HCT116 (cell line): ENCODE results near the gene KCNJ8. TPM values are rescaled to one million over a fixed set of nuclear protein-coding genes. Genes with fewer than 3 reads are reported as not detected.

Source experiments
- ATAC-seq: fragments of 200-7000 bp; cut with Tn5 transposase; 2 replicates; pipeline ENCODE4 v1.9.1; 2020; ENCODE audit warnings: mild to moderate bottlenecking, moderate library complexity
- Bru-seq: library from RNA; stranded (reverse); fragments of 400-500 nt; gene quantifications from one replicate; lab custom pipeline; 2021; lab: Mats Ljungman, UMichigan
- BruChase-seq, 2 experiments: library from RNA; stranded (reverse); fragments of 400-500 nt; gene quantifications; one replicate each; lab custom pipeline; 2021; lab: Mats Ljungman, UMichigan
- BruUV-seq: library from RNA; stranded (reverse); fragments of 400-500 nt; replicated peaks from 2 replicates; lab custom pipeline; 2021; lab: Mats Ljungman, UMichigan
- CTCF ChIA-PET: fragments of 300-600 bp; sonication (Branson Sonifier 250); formaldehyde crosslinking; loops from one replicate; lab custom pipeline; 2021; ENCODE audit warnings: antibody characterized with exemption; lab: Charles Lee
- POLR2A ChIA-PET: fragments of 300-600, 350-600 bp; sonication (Branson Sonifier 250); formaldehyde crosslinking; loops from one replicate; lab custom pipeline; 2021; ENCODE audit warnings: antibody characterized with exemption; lab: Charles Lee
- RAD21 ChIA-PET, 2 experiments: fragments of 300-600 bp; sonication (Branson Sonifier 250); formaldehyde crosslinking; loops; one replicate each; lab custom pipeline; 2023; ENCODE audit warnings: low total read pairs in 2 of 2; ENCODE audit not compliant: uncharacterized antibody in 2 of 2, unreplicated experiment in 2 of 2, low non-redundant PET in 1 of 2; lab: Charles Lee
- DNase-seq: peaks from one replicate; pipeline ENCODE4 v3.0.0-alpha.2; 2010; ENCODE audit warnings: low read depth, low spot score
- H2AFZ ChIP-seq: fragments of 200-600 bp; shearing (Covaris generic), sonication (generic); 2 replicates; pipeline ENCODE4 v1.6.1; 2017; ENCODE audit warnings: low read depth, mixed run types, mixed read lengths, antibody characterized with exemption, low read length; ENCODE audit not compliant: poor library complexity, severe bottlenecking
- H3K27ac ChIP-seq: 2 replicates; pipeline ENCODE4 v1.5.1; 2012; ENCODE audit warnings: low read depth, low read length
- H3K27me3 ChIP-seq: fragments of 200-600 bp; sonication (generic); 2 replicates; pipeline ENCODE4 v1.6.1; 2016; ENCODE audit warnings: mixed run types, low read length, mixed read lengths; ENCODE audit not compliant: insufficient read depth
- H3K36me3 ChIP-seq, 2 experiments: fragments of 200-500 bp in 1 of 2; fragments of 200-600 bp in 1 of 2; sonication (Bioruptor generic) in 1 of 2; sonication (generic) in 1 of 2; 2 replicates each; pipeline versions ENCODE4 v1.5.1 to v1.6.1; 2014 to 2016; ENCODE audit warnings: low read length in 2 of 2, inconsistent platforms in 1 of 2, mixed read lengths in 1 of 2, mixed run types in 1 of 2; ENCODE audit not compliant: insufficient read depth in 2 of 2, control insufficient read depth in 1 of 2
- H3K4me1 ChIP-seq, 2 experiments: fragments of 200-600 bp in 1 of 2; sonication (generic) in 1 of 2; 2 replicates each; pipeline versions ENCODE4 v1.5.1 to v1.6.1; 2012 to 2017; ENCODE audit warnings: low read length in 2 of 2, inconsistent platforms in 1 of 2, mild to moderate bottlenecking in 1 of 2, mixed read lengths in 1 of 2, mixed run types in 1 of 2, moderate library complexity in 1 of 2; ENCODE audit not compliant: insufficient read depth in 2 of 2, control insufficient read depth in 1 of 2
- H3K4me2 ChIP-seq: fragments of 200-600 bp; sonication (generic); 2 replicates; pipeline ENCODE4 v1.6.1; 2017; ENCODE audit warnings: mixed run types, low read length, mixed read lengths
- H3K4me3 ChIP-seq, 2 experiments: fragments of 200-600 bp in 1 of 2; sonication (generic) in 1 of 2; replicated peaks in 1 of 2; 2 replicates each; pipeline ENCODE4 v1.5.1; 2011 to 2016; ENCODE audit warnings: low read length in 2 of 2, control low read depth in 1 of 2, low read depth in 1 of 2, mild to moderate bottlenecking in 1 of 2, mixed read lengths in 1 of 2, mixed run types in 1 of 2
- H3K79me2 ChIP-seq: fragments of 200-600 bp; sonication (generic); 2 replicates; pipeline ENCODE4 v1.6.1; 2017; ENCODE audit warnings: mild to moderate bottlenecking, mixed run types, low read length, moderate library complexity, mixed read lengths; ENCODE audit not compliant: insufficient read depth
- H3K9ac ChIP-seq: fragments of 200-600 bp; sonication (generic); 2 replicates; pipeline ENCODE4 v1.6.1; 2016; ENCODE audit warnings: low read length, mixed read lengths
- H3K9me2 ChIP-seq: fragments of 200-600 bp; sonication (generic), shearing (Covaris generic); 2 replicates; pipeline ENCODE4 v1.6.1; 2017; ENCODE audit warnings: mixed run types, mild to moderate bottlenecking, moderate library complexity; ENCODE audit not compliant: insufficient read depth
- H3K9me3 ChIP-seq, 2 experiments: fragments of 200-500 bp in 1 of 2; fragments of 200-600 bp in 1 of 2; sonication (Bioruptor generic) in 1 of 2; sonication (generic) in 1 of 2; 2 replicates each; pipeline ENCODE4 v1.6.1; 2014 to 2017; ENCODE audit warnings: low read length in 2 of 2, mixed read lengths in 2 of 2, inconsistent platforms in 1 of 2, low read depth in 1 of 2, mild to moderate bottlenecking in 1 of 2, mixed run types in 1 of 2, moderate library complexity in 1 of 2; ENCODE audit not compliant: control insufficient read depth in 1 of 2, insufficient read depth in 1 of 2
- H4K20me1 ChIP-seq: fragments of 200-600 bp; sonication (generic), shearing (Covaris generic); 2 replicates; pipeline ENCODE4 v1.6.1; 2017; ENCODE audit warnings: mixed run types, mild to moderate bottlenecking, moderate library complexity; ENCODE audit not compliant: insufficient read depth
- CBX3 ChIP-seq: IDR thresholded peaks from 2 replicates; pipeline ENCODE4 v1.6.1; 2012; ENCODE audit warnings: low read depth
- CEBPB ChIP-seq: IDR thresholded peaks from 2 replicates; pipeline ENCODE4 v1.6.1; 2012; ENCODE audit warnings: low read depth
- ELF1 ChIP-seq: IDR thresholded peaks from 2 replicates; pipeline ENCODE4 v1.6.1; 2012; ENCODE audit warnings: low read depth, borderline replicate concordance
- EZH2 ChIP-seq: fragments of 200-600 bp; sonication (generic); IDR thresholded peaks from 2 replicates; pipeline ENCODE4 v1.6.1; 2017; ENCODE audit warnings: antibody characterized with exemption, mixed run types
- JUND ChIP-seq: IDR thresholded peaks from 2 replicates; pipeline ENCODE4 v1.6.1; 2012
- POLR2A ChIP-seq: IDR thresholded peaks from 2 replicates; pipeline ENCODE4 v1.7.0; 2011; ENCODE audit warnings: borderline replicate concordance; ENCODE audit not compliant: insufficient read depth, insufficient read length; ENCODE audit errors: extremely low read depth
- POLR2AphosphoS5 ChIP-seq: IDR thresholded peaks from 2 replicates; pipeline ENCODE4 v1.6.1; 2011; ENCODE audit warnings: mild to moderate bottlenecking, low read depth, low read length, moderate library complexity
- RAD21 ChIP-seq: IDR thresholded peaks from 2 replicates; pipeline ENCODE4 v1.6.1; 2012; ENCODE audit warnings: low read depth, mild to moderate bottlenecking
- SIN3A ChIP-seq: IDR thresholded peaks from 2 replicates; pipeline ENCODE4 v1.6.1; 2012; ENCODE audit warnings: low read depth
- TCF7L2 ChIP-seq: IDR thresholded peaks from 2 replicates; pipeline ENCODE4 v1.7.0; 2011; ENCODE audit warnings: borderline replicate concordance, inconsistent platforms; ENCODE audit not compliant: insufficient read depth, insufficient read length; ENCODE audit errors: extremely low read depth
- ZFX ChIP-seq: fragments of 450-650 bp; IDR thresholded peaks from 2 replicates; pipeline ENCODE4 v1.6.1; 2017
- ZNF274 ChIP-seq: fragments of 200-500 bp; sonication (Bioruptor generic); IDR thresholded peaks from 2 replicates; pipeline ENCODE4 v1.6.1; 2014; ENCODE audit warnings: mild to moderate bottlenecking, low read depth, low read length, inconsistent platforms
- intact Hi-C: fragments of 100-400 bp; cut with micrococcal nuclease; formaldehyde crosslinking; loops from 2 replicates; pipeline ENCODE4 v1.10.0; 2022
- long read RNA-seq: library from polyadenylated mRNA; unstranded; transcript quantifications from one replicate; pipeline ENCODE4 v2.0.0, GENCODE V29; 2021; ENCODE audit not compliant: unreplicated experiment
- polyA plus RNA-seq: library from polyadenylated mRNA; unstranded; fragments of >200 nt; gene quantifications from 2 replicates; pipeline ENCODE4 v1.2.1, GENCODE V29; 2012; ENCODE audit warnings: missing spikeins
- total RNA-seq: library from RNA; stranded (reverse); gene quantifications from one replicate; pipeline ENCODE4 v1.2.1, GENCODE V29; 2021; ENCODE audit not compliant: unreplicated experiment
- TF ChIP-seq, protein P1 (sequence below): IDR thresholded peaks from 2 replicates; pipeline ENCODE4 v1.6.1; 2012
- TF ChIP-seq, protein P2 (sequence below): IDR thresholded peaks from 2 replicates; pipeline ENCODE4 v1.6.1; 2011; ENCODE audit warnings: mild to moderate bottlenecking, low read length, moderate library complexity; ENCODE audit not compliant: insufficient replicate concordance; ENCODE audit errors: extremely low read depth

KCNJ8 gene
- total RNA-seq (0.17 TPM), Bru-seq, nascent RNA (not detected), BruChase-seq, experiment 1, labeled RNA remaining after a 6-hour chase (not detected), BruChase-seq, experiment 2, labeled RNA remaining after a 2-hour chase (not detected)
- polyA plus RNA-seq: not detected in 2 replicates
- long read RNA-seq: 0 reads

DNA sequence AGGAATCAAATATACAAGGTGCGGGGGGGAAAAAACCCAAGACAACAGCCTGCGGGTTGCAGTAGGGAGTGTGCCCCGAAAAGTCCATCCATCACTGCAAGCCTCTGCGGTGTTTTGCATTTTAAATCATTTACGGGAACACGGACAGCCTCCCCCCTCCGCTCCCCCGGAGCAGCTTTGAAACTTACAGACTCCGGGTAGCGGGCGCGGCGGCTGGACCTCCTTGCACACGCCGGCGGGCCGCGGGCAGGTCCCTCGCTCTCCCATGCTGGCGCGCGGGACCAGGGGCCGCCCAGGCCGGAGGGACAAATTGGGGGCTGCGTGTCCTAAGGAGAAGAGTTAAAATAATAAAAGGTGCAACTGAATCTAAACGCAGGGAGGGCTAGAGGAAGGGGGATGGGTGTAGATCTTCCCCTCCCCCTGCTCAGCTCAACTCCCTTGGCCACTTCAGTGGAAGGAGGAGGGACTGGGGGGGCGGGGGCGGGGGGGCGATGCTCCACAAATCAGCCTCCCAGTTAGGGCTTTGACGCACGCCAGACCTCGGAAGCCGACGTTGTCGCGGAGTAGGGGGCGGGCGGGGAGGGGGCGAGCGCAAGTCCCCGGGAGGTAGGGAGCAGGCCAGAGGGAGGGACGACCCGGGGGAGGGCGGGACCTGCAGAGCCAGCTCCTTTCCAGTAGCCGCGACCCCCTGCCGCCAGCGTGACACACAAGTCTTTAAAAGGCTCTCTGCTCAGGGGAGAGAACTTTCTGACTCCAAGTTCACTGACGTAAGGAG, at the start of gene KCNJ8:
Gene KCNJ8 (minus strand): TSS at position 349 of the 775 bp plus-strand sequence. CDS start 1,090 bp downstream, outside the sequence.
- H3K4me2 ChIP-seq: no peak within 1 kb of the TSS
- no peak for ATAC-seq
- H3K9me2 ChIP-seq: no peaks in the 10 kb centered on the region
- CTCF ChIA-PET: interaction anchor here (0.6 kb wide), 1 partner anchor 188 kb away, joined by 3 read pairs; no protein-coding TSS in a partner anchor
- intact Hi-C loops: no loop called here
- no peaks in the 10 kb centered on the region for H4K20me1 ChIP-seq
- H2AFZ ChIP-seq: no peak within 1 kb of the TSS
- POLR2A ChIA-PET: no interaction called here
- H3K79me2 ChIP-seq: no peaks in the 10 kb centered on the region
- no peaks in the 10 kb centered on the region for H3K4me1 ChIP-seq
- no TSS peak for BruUV-seq
- H3K27ac ChIP-seq: no peak within 1 kb of the TSS
- RAD21 ChIA-PET: no interaction called here
- TF ChIP-seq TCF7L2 (no peak), CEBPB (no peak)
- TF ChIP-seq, all 23 proteins: peak for 0
- DNase-seq: no peak
- no peak within 1 kb of the TSS for H3K9ac ChIP-seq
- H3K9me3 ChIP-seq: no peaks in the 10 kb centered on the region
- no peaks in the 10 kb centered on the region for H3K27me3 ChIP-seq
- no peaks in the 10 kb centered on the region for H3K36me3 ChIP-seq
- H3K4me3 ChIP-seq: no peak within 1 kb of the TSS

DNA sequence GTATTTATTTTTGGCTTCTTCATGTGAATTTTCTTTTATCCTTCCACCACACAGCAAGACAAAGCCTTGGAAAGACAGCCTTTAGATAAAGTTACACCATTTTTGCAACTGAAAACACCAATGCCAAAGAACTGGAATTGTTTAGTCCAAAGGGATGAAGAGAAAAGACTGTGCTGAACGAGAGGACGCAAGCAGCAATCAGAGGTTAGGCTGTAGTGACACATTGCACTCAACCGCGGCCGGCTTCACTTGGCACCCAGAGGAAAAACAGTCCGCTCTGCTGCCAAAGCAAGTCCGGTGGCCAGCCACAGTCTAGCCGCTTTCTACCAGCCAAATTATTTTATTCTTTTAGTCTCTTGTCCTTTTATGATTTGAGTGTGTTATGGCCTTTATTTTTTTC, 49.1 kb upstream of the KCNJ8 start:
- ChIA-PET CTCF (no interaction called here), POLR2A (no interaction called here)
- no peaks in the 10 kb centered on the region for H3K4me1 ChIP-seq
- no peak for TF ChIP-seq POLR2AphosphoS5
- no peak for TF ChIP-seq CEBPB
- TF ChIP-seq RAD21: no peak
- TF ChIP-seq EZH2: no peak
- no peak for TF ChIP-seq JUND
- TF ChIP-seq CBX3: no peak
- TF ChIP-seq ELF1: no peak
- TF ChIP-seq, protein P1, sequence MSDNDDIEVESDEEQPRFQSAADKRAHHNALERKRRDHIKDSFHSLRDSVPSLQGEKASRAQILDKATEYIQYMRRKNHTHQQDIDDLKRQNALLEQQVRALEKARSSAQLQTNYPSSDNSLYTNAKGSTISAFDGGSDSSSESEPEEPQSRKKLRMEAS: no peak
- TF ChIP-seq POLR2A: no peak
- no peak for TF ChIP-seq ZFX
- TF ChIP-seq SIN3A: no peak
- TF ChIP-seq ZNF274: no peak
- TF ChIP-seq, protein P2, sequence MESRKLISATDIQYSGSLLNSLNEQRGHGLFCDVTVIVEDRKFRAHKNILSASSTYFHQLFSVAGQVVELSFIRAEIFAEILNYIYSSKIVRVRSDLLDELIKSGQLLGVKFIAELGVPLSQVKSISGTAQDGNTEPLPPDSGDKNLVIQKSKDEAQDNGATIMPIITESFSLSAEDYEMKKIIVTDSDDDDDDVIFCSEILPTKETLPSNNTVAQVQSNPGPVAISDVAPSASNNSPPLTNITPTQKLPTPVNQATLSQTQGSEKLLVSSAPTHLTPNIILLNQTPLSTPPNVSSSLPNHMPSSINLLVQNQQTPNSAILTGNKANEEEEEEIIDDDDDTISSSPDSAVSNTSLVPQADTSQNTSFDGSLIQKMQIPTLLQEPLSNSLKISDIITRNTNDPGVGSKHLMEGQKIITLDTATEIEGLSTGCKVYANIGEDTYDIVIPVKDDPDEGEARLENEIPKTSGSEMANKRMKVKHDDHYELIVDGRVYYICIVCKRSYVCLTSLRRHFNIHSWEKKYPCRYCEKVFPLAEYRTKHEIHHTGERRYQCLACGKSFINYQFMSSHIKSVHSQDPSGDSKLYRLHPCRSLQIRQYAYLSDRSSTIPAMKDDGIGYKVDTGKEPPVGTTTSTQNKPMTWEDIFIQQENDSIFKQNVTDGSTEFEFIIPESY: no peak

More for the DNA sequence above, 49.1 kb upstream of the KCNJ8 start:
- Histone ChIP-seq H4K20me1 (no peaks in the 10 kb centered on the region), H2AFZ (no peak overlapping the region), H3K27me3 (peaks cover 5% of the 10 kb centered on the region), H3K9me3 (no peaks in the 10 kb centered on the region), H3K9me2 (no peaks in the 10 kb centered on the region), H3K27ac (no peak overlapping the region), H3K9ac (no peak overlapping the region), H3K4me2 (no peak overlapping the region), H3K36me3 (no peaks in the 10 kb centered on the region), H3K79me2 (no peaks in the 10 kb centered on the region), H3K4me3 (no peak overlapping the region)
- RAD21 ChIA-PET: no interaction called here
- BruUV-seq: no TSS peak
- ATAC-seq (no peak), DNase-seq (no peak)
- intact Hi-C loops: no loop called here
